Upper lobe of left lung (tissue), 6 donors: ENCODE results near the gene DCST2. TPM values are rescaled to one million over a fixed set of nuclear protein-coding genes. Genes with fewer than 3 reads are reported as not detected.
A peak's percentile ranks its signal among the peaks of the same experiment; 100 is the strongest.

Experiments
- ATAC-seq, 2 donors: fragments of 200-7000 bp; cut with Tn5 transposase; one replicate each; pipeline ENCODE4 v1.9.1; 2022; ENCODE audit warnings: mild to moderate bottlenecking in 2 of 2, moderate library complexity in 2 of 2; ENCODE audit not compliant: low FRiP score in 2 of 2
- DNase-seq, 2 donors: peaks; one replicate each; pipeline ENCODE4 v3.0.0-alpha.2; 2019 to 2020
- H3K27ac ChIP-seq, 4 donors: fragments of 200-600 bp; sonication (generic); one replicate each; pipeline ENCODE4 v1.5.1; 2016 to 2019
- H3K27me3 ChIP-seq, 4 donors: fragments of 200-600 bp; sonication (generic); one replicate each; pipeline ENCODE4 v1.5.1; 2017 to 2019
- H3K36me3 ChIP-seq, 4 donors: fragments of 200-600 bp; sonication (generic); one replicate each; pipeline ENCODE4 v1.5.1; 2016 to 2019
- H3K4me1 ChIP-seq, 4 donors: fragments of 200-600 bp; sonication (generic); one replicate each; pipeline ENCODE4 v1.5.1; 2018 to 2019
- H3K4me3 ChIP-seq, 4 donors: fragments of 200-600 bp; sonication (generic); one replicate each; pipeline ENCODE4 v1.5.1; 2017 to 2019; ENCODE audit warnings: mild to moderate bottlenecking in 2 of 4, moderate library complexity in 1 of 4
- H3K9me3 ChIP-seq, 4 donors: fragments of 200-600 bp; sonication (generic); one replicate each; pipeline ENCODE4 v1.5.1; 2018 to 2019
- CTCF ChIP-seq, 6 experiments: fragments of 450-650 bp in 4 of 6; fragments of 200-600 bp in 2 of 6; sonication (generic) in 2 of 6; IDR thresholded peaks; one replicate each; pipeline ENCODE4 v1.5.1; 2016 to 2019; ENCODE audit warnings: antibody characterized with exemption in 6 of 6
- EP300 ChIP-seq, 4 donors: sonication (generic); formaldehyde crosslinking; IDR thresholded peaks; one replicate each; pipeline ENCODE4 v1.5.1; 2017; ENCODE audit warnings: antibody characterized with exemption in 4 of 4, control low read depth in 2 of 4
- POLR2A ChIP-seq, 4 donors: fragments of 450-650 bp; IDR thresholded peaks; one replicate each; pipeline ENCODE4 v1.5.1; 2016 to 2017; ENCODE audit warnings: antibody characterized with exemption in 4 of 4, mild to moderate bottlenecking in 2 of 4
- POLR2AphosphoS5 ChIP-seq, 2 donors: sonication (generic); formaldehyde crosslinking; IDR thresholded peaks; one replicate each; pipeline ENCODE4 v1.5.1; 2017; ENCODE audit warnings: antibody characterized with exemption in 2 of 2
- WGBS, 2 donors: methylation state at CpG; one replicate each; pipeline ENCODE4 v1.1.5; 2017 to 2018; 5-methylcytosine and 5-hydroxymethylcytosine counted together
- total RNA-seq, 6 donors: library from RNA; depleted of rRNA in 4 of 6; stranded (reverse); fragments of >200 nt in 4 of 6; gene quantifications; one replicate each; pipeline versions ENCODE4 v1.1.0 to v1.2.1, GENCODE V29; 2016 to 2021
- donor health status: DM: no; HTN: no; CAD: no; lungs with moderate emphysema.
- donor health status: DM: no; HTN: yes; CAD: no; lungs with severe emphysema.

The DCST2 gene
- total RNA-seq, 6 donors from 2014 or later: 0.49 to 2.1 (median 1.1) TPM

GRCh38 chr1:154972213-154972516, 61.4 kb downstream of the DCST2 start:
- TF ChIP-seq EP300 (IDR thresholded peaks at IDR 0.05) (no peak), POLR2A (IDR thresholded peaks at IDR 0.05) (peak in 1 of 4 donors; percentile 28), POLR2AphosphoS5 (IDR thresholded peaks at IDR 0.05) (no peak), CTCF (IDR thresholded peaks at IDR 0.05) (no peak)
- no peak for DNase-seq
- ATAC-seq: no peak
- peak overlapping the region in 2 of 4 donors; percentile 11 to 61 for H3K4me3 ChIP-seq
- no peaks in the 10 kb centered on the region for H3K9me3 ChIP-seq
- peaks cover 3 to 23% (median 16%) of the 10 kb centered on the region in 4 donors for H3K36me3 ChIP-seq
- peak overlapping the region; percentile 97 to 99 (median 98) for H3K27ac ChIP-seq
- 45 to 64% methylated on average over 3 of the region's 3 CpGs for WGBS, 2 donors
- no peaks in the 10 kb centered on the region for H3K27me3 ChIP-seq
- H3K4me1 ChIP-seq: peaks cover 50 to 68% (median 64%) of the 10 kb centered on the region in 4 donors

DNA sequence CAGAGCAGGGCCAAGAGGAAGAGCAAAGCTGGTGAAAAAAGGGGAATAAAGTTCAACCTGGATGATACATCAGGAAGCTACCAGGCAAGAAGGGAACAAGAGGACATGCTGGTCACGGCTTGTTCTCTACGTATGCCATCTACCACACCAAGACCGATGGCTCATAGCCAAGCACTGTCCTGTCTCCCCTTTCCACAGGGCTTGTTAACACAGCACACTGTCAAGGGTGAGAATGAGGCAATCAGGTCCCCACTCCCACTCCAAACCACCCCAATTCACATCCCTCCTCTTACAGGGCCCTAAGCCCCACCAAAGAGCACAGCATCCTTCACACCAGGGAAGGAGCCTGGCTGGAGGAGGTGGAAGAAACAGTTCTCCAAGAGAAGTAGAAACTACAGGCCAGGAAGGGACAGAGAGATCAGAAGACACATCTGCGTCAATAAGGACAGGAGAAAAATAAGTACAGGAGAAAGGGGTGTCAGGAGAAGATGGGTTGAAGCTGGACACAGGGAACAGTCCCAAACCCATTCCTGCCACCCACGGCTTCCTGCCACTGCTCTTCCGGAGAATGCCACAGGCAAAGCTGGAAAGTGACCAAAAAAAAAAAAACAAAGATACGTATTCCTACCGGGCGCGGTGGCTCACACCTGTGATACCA, 62.1 kb downstream of the DCST2 start:
- H3K27ac ChIP-seq: peak overlapping the region; percentile 97 to 99 (median 98)
- 34 to 44% methylated on average over 10 of the region's 10 CpGs for WGBS, 2 donors
- H3K4me3 ChIP-seq: peak overlapping the region in 3 of 4 donors; percentile 25 to 61 (median 31)
- no peaks in the 10 kb centered on the region for H3K9me3 ChIP-seq
- ATAC-seq: no peak
- DNase-seq: peak in 1 of 2 donors; percentile 68
- TF ChIP-seq EP300 (IDR thresholded peaks at IDR 0.05) (peak in 1 of 4 donors; percentile 16), CTCF (IDR thresholded peaks at IDR 0.05) (no peak)
- H3K36me3 ChIP-seq: peaks cover 9 to 30% (median 21%) of the 10 kb centered on the region in 4 donors
- peaks cover 50 to 66% (median 64%) of the 10 kb centered on the region in 4 donors for H3K4me1 ChIP-seq
- H3K27me3 ChIP-seq: no peaks in the 10 kb centered on the region

- Histone ChIP-seq H3K4me3 (peak within 1 kb of the TSS; percentile 25 to 61 (median 36)), H3K4me1 (peaks cover 46 to 63% (median 58%) of the 10 kb centered on the region in 4 donors), H3K27ac (peak within 1 kb of the TSS; percentile 97 to 99 (median 98)), H3K36me3 (peaks cover 15 to 37% (median 28%) of the 10 kb centered on the region in 4 donors), H3K9me3 (no peaks in the 10 kb centered on the region), H3K27me3 (no peaks in the 10 kb centered on the region)
- no peak for TF ChIP-seq EP300 (IDR thresholded peaks at IDR 0.05)
- TF ChIP-seq POLR2AphosphoS5 (IDR thresholded peaks at IDR 0.05): peak; percentile 83 to 96
- peak in 3 of 4 donors; percentile 39 to 87 (median 77) for TF ChIP-seq POLR2A (IDR thresholded peaks at IDR 0.05)
- 20 to 22% methylated on average over 11 to 15 of the region's 15 CpGs for WGBS, 2 donors
- ATAC-seq: peak; percentile 70 to 71
- peak; percentile 84 to 94 for DNase-seq
Measured at GRCh38 chr1:154970631-154971340, 62.8 kb downstream of the DCST2 start, which contains the start of gene SHC1. Gene SHC1, minus strand, starts transcription at chr1:154970747. Its CDS starts 221 bp downstream, at chr1:154970526.

DNA sequence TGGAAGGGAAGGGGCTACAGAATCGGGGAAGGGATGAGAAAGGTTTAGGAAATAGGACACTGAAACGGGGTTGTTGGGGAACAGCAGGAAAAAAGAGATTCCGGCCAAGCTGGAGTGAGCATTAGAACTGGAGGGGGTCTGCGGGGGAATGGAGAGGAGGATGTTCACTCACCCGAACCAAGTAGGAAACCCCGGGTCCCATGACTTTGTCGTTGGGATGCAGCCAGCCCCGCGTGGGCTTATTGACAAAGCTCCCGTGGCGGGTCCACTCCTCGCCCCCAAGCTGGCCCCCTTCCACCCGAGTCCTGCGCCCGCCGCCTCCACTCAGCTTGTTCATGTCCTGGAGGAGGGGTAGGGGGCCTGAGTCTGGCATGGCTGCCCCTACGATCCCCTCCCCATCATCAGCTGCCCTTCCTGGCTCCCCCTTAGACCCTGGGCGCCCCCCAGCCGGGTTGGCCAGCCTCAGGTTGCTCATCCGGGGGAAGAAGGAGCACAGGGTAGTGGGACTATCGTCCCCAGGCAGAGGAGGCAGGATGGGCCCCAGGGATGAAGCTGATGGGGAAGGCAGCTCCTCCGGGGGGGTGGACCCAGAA, 63.6 kb downstream of the DCST2 start:
- ATAC-seq (no peak), DNase-seq (peak in 1 of 2 donors; percentile 80)
- Histone ChIP-seq H3K36me3 (peaks cover 22 to 45% (median 36%) of the 10 kb centered on the region in 4 donors), H3K9me3 (no peaks in the 10 kb centered on the region), H3K27ac (peak overlapping the region; percentile 97 to 99 (median 98)), H3K27me3 (no peaks in the 10 kb centered on the region), H3K4me1 (peaks cover 46 to 63% (median 58%) of the 10 kb centered on the region in 4 donors), H3K4me3 (peak overlapping the region; percentile 25 to 61 (median 36))
- WGBS, 2 donors: 32 to 33% methylated on average over 16 to 21 of the region's 22 CpGs
- TF ChIP-seq POLR2AphosphoS5 (IDR thresholded peaks at IDR 0.05) (no peak), EP300 (IDR thresholded peaks at IDR 0.05) (no peak), POLR2A (IDR thresholded peaks at IDR 0.05) (no peak), CTCF (IDR thresholded peaks at IDR 0.05) (no peak)

DNA sequence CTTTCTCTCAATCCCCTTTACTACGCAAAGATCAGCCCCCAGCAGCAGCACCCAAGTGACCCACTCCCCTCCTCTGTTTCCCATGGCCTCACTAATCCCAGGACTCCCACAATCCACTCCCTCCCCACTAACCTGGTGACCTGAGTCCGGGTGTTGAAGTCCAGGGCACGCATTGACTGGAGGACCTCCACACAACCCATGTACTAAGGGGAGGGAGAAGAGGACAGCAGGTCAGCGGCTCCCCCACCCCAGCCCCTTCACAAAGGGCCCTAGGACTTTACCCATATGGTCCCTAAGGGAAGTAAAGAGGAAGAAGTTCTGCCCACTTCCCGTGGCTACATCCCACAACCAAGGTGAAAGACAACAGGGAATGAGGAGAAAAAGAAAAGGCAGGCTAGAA, 64.3 kb downstream of the DCST2 start:
- TF ChIP-seq POLR2AphosphoS5 (IDR thresholded peaks at IDR 0.05) (no peak), CTCF (IDR thresholded peaks at IDR 0.05) (no peak), POLR2A (IDR thresholded peaks at IDR 0.05) (no peak), EP300 (IDR thresholded peaks at IDR 0.05) (no peak)
- no peak for DNase-seq
- ATAC-seq: no peak
- 69 to 72% methylated on average over 5 of the region's 5 CpGs for WGBS, 2 donors
- no peaks in the 10 kb centered on the region for H3K9me3 ChIP-seq
- peaks cover 46 to 63% (median 58%) of the 10 kb centered on the region in 4 donors for H3K4me1 ChIP-seq
- peak overlapping the region in 1 of 4 donors; percentile 61 for H3K4me3 ChIP-seq
- no peaks in the 10 kb centered on the region for H3K27me3 ChIP-seq
- peak overlapping the region; percentile 97 to 99 (median 98) for H3K27ac ChIP-seq
- H3K36me3 ChIP-seq: peaks cover 22 to 52% (median 43%) of the 10 kb centered on the region in 4 donors
